COR-L47 (cell line): Measurements from ENCODE around the gene FUT3.
A peak's percentile ranks its signal among the peaks of the same experiment; 100 is the strongest.
"Not testable (repeated sequence)": the region's sequence is repeated elsewhere in the genome, so short reads cannot be mapped to it uniquely, and the experiment has no call there.

Experiments
- DNase-seq: peaks from one replicate; lab custom pipeline; 2025; lab: John Stamatoyannopoulos, UW

Gene FUT3

GRCh38 chr19:5844456-5845433 is 6.5 kb downstream of the FUT3 start:
- no peak for DNase-seq

DNA sequence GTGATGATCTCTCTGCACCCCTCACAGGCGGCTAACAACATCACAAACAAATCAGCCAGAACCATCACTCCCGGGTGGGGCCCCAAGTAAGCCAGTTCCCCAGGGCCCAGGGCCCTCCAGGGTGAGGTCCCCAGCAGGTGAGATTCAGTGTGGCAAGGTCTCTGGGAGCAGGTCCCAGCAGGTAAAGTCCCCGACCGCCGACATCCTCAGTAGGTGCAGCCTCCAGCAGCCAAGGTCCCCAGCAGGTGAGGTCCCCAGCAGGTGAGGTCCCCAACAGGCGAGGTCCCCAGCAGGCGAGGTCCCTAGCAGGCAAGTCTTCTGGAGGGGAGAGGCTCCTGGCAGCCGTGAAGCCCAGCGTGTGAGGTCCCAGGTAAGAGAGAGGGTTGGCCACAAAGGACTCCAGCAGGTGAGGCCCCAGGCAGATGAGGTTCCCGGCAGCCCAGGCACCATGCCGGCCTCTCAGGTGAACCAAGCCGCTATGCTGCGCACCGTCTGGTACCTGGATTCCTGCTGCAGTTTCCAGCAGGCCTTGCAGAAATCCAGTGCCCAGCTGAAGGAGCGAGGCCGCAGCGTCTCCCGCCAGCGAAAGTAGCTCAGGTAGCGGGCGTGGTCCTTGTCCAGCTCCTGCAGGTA is 7.8 kb downstream of the FUT3 start:
- DNase-seq = no peak

DNA sequence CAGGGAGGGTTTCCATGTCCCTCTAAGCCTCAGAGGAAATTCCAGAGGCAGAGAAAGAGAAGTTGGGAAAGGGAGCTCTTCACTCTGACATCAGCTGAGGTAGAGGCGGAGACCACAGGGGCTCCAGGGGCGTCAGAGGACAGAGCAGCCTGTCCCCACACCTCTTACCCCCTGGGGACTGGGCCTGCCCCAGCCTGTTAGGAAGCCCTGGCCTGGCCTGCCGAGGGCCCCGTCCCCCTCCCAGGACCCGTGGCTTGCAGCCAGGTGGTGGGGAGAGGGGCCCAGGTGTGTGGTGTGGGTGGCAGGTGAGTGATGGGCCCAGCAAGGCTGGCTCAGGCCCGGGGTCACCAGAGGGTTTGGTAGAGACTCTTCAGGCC is 9.5 kb downstream of the FUT3 start:
- DNase-seq = not testable (repeated sequence)

DNA sequence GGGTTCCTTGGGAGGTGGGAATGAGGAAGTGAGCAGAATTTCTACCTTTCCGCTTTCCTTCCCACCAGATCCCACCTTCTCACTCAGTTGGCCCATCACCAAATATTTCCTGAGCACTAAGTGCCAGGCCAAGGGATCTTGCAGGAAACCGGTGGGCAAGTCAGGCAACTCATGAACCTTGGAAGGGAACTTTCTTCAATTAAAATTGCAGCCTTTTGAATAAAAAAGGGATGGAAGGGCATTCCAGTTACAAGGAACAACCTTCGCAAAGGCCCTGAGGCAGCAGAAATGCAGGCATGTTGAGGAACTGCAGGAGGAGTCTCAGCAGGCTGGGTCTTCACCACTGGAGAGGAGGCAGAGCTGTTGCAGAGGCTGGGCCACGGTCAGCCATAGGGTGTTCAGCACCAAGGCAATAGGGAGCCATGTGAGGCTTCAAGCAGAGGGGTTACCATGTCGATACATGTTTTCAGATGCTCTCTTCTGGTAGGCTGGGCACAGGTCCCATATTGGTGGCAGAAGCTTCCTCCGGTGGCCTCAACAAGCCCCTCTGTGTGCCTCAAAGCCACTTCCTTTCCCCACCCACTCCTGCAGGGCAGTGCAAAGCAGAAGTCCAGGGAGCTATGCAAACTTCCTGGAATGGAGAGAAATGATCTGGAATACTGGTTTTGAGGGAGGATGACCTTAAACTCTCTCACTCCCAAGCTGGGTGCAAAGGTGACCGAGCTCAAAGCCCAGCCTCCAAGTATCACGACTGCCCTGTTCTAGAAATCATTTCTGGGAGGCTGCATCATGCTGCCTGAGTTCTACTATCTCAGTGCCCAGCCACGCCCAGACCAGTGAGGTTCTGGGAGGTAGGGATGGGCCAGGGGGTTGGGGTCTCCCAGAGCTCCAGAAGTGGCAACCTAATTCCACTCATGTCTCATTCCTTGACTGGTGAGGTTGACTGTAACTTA is 11.9 kb downstream of the FUT3 start, which contains the start of gene FUT6:
Gene FUT6, minus strand, starts transcription at position 638 of the 953 bp plus-strand sequence. CDS start 7,135 bp downstream, outside the sequence.
- no peak for DNase-seq

DNA sequence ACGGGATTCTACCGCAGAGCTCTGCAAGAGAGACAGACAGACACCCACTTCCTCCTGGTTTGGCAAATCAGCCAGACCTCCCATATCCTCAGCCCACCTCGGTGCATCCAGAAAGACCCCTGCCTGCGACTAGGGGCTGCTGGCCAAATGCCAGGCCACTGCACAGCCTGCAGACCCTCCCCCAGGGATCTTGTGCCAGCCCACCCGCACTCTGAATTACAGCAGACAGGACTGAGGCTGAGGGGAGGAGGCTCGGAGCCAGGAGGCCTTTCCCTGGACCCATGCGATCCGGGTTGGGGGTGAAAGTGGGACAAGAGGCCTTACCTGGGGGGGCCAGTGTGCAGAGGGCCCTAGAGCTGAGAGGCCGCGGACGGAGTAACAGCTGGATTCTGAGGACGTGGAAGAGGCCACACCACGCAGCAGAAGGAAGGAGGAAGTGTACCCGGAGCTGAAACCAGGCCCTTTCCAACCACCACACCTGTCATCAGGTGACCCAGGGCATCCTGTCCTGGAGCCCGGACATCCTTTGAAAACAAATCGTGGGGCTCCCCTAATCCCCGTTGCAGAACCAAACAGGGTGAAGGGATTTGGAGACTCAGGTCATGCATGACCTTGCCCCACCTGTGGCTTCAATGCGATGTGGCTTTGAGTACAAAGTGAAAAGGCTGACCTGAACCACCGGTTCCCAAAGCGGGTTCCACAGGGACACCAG is 12.7 kb downstream of the FUT3 start:
- DNase-seq = no peak

- DNase-seq = no peak
These were observed 13.4 kb downstream of the FUT3 start for GRCh38 chr19:5837761-5838352.

- DNase-seq = no peak
These were observed 18.6 kb downstream of the FUT3 start for GRCh38 chr19:5832527-5833216.

GRCh38 chr19:5832061-5832460 is 19.2 kb downstream of the FUT3 start:
- no peak for DNase-seq

- DNase-seq = no peak
These were observed 20.1 kb downstream of the FUT3 start for GRCh38 chr19:5831159-5831558.

GRCh38 chr19:5829567-5830310 is 21.5 kb downstream of the FUT3 start:
- no peak for DNase-seq

GRCh38 chr19:5828661-5829566 is 22.3 kb downstream of the FUT3 start:
- peak; percentile 79 for DNase-seq

GRCh38 chr19:5827891-5828660 is 23.2 kb downstream of the FUT3 start:
- peak; percentile 97 for DNase-seq

GRCh38 chr19:5827342-5827890 is 23.8 kb downstream of the FUT3 start:
- no peak for DNase-seq

- peak; percentile 97 for DNase-seq
These were observed 24.5 kb downstream of the FUT3 start for GRCh38 chr19:5826531-5827341.

- DNase-seq = no peak
These were observed 26.1 kb downstream of the FUT3 start for GRCh38 chr19:5825178-5825577.

GRCh38 chr19:5824751-5825150 is 26.5 kb downstream of the FUT3 start:
- DNase-seq = no peak
